ENCODE measurements around the gene TNRC6B.

DNA sequence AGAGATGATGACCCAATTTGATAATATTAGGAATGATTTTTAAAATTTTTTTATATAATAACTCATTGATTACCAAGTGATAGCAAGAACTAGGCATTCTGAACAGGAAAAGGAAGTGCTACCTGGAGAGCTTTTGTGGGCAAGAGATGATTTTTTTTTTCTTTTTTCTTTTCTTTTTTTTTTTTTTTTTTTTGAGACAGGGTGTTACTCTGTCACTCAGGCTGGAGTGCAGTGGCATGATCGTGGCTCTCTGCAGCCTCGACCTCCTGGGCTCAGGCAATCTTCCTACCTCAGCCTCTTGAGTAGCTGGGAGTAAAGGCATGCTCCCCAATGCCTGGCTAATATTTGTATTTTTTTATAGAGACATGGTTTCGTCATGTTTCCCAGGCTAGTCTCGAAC, 40.4 kb downstream of the TNRC6B start:
- TF ChIP-seq, protein P1, sequence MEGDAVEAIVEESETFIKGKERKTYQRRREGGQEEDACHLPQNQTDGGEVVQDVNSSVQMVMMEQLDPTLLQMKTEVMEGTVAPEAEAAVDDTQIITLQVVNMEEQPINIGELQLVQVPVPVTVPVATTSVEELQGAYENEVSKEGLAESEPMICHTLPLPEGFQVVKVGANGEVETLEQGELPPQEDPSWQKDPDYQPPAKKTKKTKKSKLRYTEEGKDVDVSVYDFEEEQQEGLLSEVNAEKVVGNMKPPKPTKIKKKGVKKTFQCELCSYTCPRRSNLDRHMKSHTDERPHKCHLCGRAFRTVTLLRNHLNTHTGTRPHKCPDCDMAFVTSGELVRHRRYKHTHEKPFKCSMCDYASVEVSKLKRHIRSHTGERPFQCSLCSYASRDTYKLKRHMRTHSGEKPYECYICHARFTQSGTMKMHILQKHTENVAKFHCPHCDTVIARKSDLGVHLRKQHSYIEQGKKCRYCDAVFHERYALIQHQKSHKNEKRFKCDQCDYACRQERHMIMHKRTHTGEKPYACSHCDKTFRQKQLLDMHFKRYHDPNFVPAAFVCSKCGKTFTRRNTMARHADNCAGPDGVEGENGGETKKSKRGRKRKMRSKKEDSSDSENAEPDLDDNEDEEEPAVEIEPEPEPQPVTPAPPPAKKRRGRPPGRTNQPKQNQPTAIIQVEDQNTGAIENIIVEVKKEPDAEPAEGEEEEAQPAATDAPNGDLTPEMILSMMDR (IDR thresholded peaks at IDR 0.05; ENCODE audit: insufficient read depth, low read depth, low read length), result no peak
- TF ChIP-seq EZH2 (IDR thresholded peaks at IDR 0.05; ENCODE audit: insufficient read depth, low read length), result no peak

Measured in astrocyte (in vitro differentiated cells and primary cell).